GM23248 (cell line): Measurements from ENCODE around the gene PIGR.

Experiments
- EZH2 ChIP-seq: fragments of 200-600 bp; sonication (generic); IDR thresholded peaks from 2 replicates; pipeline ENCODE4 v1.6.1; 2018; ENCODE audit warnings: antibody characterized with exemption, mild to moderate bottlenecking; ENCODE audit not compliant: insufficient read depth, poor library complexity, severe bottlenecking
- EZH2phosphoT487 ChIP-seq: fragments of 200-600 bp; sonication (generic); IDR thresholded peaks from 2 replicates; pipeline ENCODE4 v1.6.1; 2018; ENCODE audit warnings: antibody characterized with exemption, moderate library complexity, mild to moderate bottlenecking, low read depth; ENCODE audit not compliant: insufficient read depth

DNA sequence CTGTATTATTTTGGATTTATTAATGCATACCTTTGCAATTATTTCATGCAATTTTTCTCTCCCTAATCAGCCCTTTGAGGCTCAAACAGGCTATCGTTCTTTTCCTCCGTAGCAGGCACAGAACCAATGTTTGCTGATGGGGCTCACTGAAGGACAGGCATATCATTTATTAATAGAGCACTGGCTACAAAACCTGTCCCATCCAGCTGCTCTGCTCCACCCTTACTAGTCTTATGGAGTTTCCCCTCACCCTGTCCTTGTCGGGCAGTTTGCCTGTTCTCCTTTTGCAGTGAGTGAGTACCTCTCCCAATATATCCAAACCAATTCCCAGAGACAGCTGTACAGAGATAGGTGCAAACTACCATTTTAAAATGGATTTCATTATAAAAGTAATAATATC is 40.6 kb upstream of the PIGR start:
- TF ChIP-seq EZH2: no peak
- no peak for TF ChIP-seq EZH2phosphoT487
